ENCODE results near the gene GPR135. TPM values are rescaled to one million over a fixed set of nuclear protein-coding genes. Genes with fewer than 3 reads are reported as not detected.

The GPR135 gene
- total RNA-seq, 4 donors from 2014 or later: 2.8 to 8.8 (median 6.0) TPM

- no peak for DNase-seq
- Histone ChIP-seq H3K27me3 (no peaks in the 10 kb centered on the region), H3K36me3 (no peaks in the 10 kb centered on the region), H3K4me3 (no peak overlapping the region), H3K27ac (no peak overlapping the region), H3K4me1 (peaks cover 0 to 4% (median 0%) of the 10 kb centered on the region in 4 donors), H3K9me3 (no peaks in the 10 kb centered on the region)
- TF ChIP-seq CTCF (IDR thresholded peaks at IDR 0.05) (no peak), POLR2A (IDR thresholded peaks at IDR 0.05) (no peak)
These were observed 47.9 kb downstream of the GPR135 start for GRCh38 chr14:59417311-59417710.

GRCh38 chr14:59415836-59416602, 49.2 kb downstream of the GPR135 start:
- no peaks in the 10 kb centered on the region for H3K36me3 ChIP-seq
- H3K4me3 ChIP-seq: no peak overlapping the region
- H3K9me3 ChIP-seq: no peaks in the 10 kb centered on the region
- no peak overlapping the region for H3K27ac ChIP-seq
- DNase-seq: no peak
- no peaks in the 10 kb centered on the region for H3K27me3 ChIP-seq
- peaks cover 0 to 4% (median 0%) of the 10 kb centered on the region in 4 donors for H3K4me1 ChIP-seq
- TF ChIP-seq CTCF (IDR thresholded peaks at IDR 0.05): no peak
- no peak for TF ChIP-seq POLR2A (IDR thresholded peaks at IDR 0.05)

Other genes with a start within 250 kb of the GPR135 start
- 10 to 100 TPM; 17.3 to 86.6 (median 43.3) TPM for gene L3HYPDH, start 19.0 kb upstream of the GPR135 start, total RNA-seq
- 10 to 100 TPM; 24.8 to 70.4 (median 59.8) TPM for gene JKAMP, start 19.1 kb upstream of the GPR135 start, total RNA-seq
- gene CCDC175, start 111.4 kb upstream of the GPR135 start, total RNA-seq: 1 to 10 TPM in 1 of 4 donors, not detected in 3; 1.6 TPM

Measured in Peyer's patch (tissue), 4 donors.